OCI-M2 (cell line): ENCODE measurements around the gene SP5.
"Not testable (repeated sequence)": the region's sequence is repeated elsewhere in the genome, so short reads cannot be mapped to it uniquely, and the experiment has no call there.

Source experiments
- DNase-seq: peaks from one replicate; lab custom pipeline; 2025; ENCODE audit not compliant: unreplicated experiment; lab: John Stamatoyannopoulos, UW

Gene SP5

GRCh38 chr2:170737821-170738220, 22.7 kb downstream of the SP5 start:
- no peak for DNase-seq

DNA sequence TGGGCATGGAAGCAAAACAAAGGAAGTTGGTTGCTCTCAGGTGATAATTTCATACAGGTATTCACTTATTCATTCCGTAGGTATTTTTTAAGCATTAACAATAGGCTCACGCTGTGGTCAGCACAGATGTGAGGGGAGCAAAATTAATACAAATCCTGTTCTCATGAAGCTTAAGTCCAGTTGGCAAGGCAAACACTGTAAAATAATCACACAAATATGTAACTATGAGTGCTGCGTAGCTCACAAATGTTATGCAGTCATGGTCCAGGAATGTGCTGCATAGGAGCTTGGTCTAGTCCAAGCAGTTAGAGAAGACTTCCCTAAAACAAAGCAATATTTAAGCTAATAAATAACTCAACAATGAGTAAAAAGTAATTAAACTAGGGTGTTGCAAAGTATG, 23.9 kb downstream of the SP5 start:
- no peak for DNase-seq

GRCh38 chr2:170739507-170740046, 24.4 kb downstream of the SP5 start:
- DNase-seq: no peak

- no peak for DNase-seq
Observed at GRCh38 chr2:170740660-170741059, 25.5 kb downstream of the SP5 start.

- no peak for DNase-seq
Observed at GRCh38 chr2:170742000-170742399, 26.9 kb downstream of the SP5 start.

GRCh38 chr2:170742896-170743529, 27.9 kb downstream of the SP5 start:
- DNase-seq: no peak

DNA sequence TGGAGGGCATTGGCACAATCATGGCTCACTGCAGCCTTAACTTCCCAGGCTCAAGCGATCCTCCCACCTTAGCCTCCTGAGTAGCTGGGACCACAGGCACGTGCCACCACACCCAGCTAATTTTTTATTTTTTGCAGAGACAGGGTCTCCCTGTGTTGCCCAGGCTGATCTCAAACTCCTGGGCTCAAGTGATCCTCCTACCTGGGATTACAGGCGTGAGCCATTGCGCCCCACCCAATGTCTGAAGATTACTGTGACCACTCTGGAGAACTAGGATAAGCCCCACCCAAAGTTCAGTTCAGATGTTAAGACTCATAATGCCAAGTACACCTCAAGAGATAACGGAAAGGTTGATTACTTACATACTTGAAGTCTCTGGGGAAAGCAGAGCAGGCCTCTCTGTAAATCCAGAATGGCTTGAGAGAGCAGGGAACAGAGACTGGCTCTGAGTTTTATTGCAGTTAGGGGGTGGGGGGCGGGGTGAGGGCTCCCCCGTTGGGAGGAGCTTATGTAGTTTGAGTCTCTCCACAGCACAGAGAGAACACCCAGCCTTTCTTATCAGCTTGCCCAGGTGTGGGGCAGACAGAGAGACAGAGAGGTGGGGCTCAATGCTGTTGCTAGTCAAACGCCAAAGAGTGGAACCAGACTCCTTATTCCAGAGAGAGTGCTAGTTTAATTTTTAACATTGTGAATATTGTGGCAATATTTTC, 28.5 kb downstream of the SP5 start:
- DNase-seq: no peak

- no peak for DNase-seq
Observed at GRCh38 chr2:170744248-170745002, 29.3 kb downstream of the SP5 start.

DNA sequence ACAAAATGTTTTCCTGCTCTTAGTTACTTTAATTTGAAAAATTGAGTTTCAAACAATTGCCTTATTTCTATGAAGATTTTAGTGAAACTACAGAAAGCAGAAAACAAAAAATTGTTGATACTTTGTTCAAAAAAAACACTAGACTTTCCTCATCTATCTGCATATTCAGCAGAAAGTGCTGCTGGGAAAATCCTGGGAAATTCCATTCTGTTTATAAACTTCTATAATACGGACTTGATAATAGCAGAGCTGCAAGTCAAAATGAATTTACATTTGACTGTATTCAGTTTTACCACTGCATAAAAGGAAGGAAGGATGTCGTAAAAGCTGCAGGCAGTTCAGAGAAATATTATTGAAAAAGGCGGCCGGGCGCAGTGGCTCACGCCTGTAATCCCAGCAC, 30.2 kb downstream of the SP5 start:
- no peak for DNase-seq

DNA sequence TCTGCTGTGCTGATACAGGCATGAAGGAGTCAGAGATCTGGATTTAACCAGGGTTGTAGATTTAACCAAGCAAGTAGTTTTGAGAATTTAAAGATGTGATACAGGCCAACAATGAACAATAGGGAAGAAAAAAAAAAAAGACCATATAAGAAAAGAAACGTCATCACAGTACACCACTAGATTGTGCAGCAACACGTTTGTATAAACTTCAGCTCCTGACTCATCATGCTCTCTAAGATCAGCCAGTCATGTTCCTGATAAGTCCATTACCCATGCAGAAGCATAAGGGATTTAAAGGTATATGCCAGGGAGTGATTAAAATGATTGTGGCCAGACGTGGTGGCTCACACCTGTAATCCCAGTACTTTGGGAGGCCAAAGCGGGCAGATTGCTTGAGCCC, 32.8 kb downstream of the SP5 start:
- DNase-seq: no peak

- DNase-seq: not testable (repeated sequence)
Observed at GRCh38 chr2:170751555-170751954, 36.4 kb downstream of the SP5 start.

DNA sequence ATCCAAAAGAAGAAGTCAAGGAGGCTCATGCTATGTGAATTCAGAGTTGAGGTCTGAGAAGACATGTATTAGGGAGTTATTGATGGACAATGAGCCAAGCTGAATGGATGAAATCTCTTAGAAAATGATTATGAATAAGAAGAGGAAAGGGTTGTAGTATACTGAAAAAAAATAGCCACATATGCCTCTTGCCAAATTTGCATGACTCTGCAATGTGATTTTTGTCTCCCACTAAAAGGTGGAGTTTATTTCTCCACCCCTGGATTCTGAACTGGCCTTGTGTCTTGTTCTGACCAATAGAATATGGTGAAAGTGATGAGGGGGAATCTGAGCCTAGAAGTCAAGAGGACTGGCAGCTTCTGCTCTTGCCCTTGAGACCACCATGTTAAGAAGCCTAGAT, 46.4 kb downstream of the SP5 start:
- DNase-seq: no peak

DNA sequence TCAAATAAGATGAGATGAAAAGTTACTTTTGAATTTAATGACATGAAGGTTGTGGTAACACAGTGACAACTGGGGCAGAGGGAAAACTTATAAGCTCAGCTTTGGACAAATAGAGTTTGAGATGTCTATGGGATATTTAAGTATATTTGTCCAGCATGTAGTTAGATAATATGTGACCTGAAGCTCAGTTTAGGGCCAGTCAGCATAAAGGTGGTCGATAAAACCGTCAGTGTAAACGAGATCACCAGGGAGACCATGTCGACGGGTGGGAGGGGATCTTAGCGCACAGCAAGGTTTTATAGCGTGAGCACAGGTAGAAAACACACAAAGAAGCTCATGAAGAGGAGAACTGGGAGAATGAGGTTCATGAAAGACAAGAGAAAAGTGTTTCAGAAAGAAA, 47.6 kb downstream of the SP5 start:
- DNase-seq: no peak

DNA sequence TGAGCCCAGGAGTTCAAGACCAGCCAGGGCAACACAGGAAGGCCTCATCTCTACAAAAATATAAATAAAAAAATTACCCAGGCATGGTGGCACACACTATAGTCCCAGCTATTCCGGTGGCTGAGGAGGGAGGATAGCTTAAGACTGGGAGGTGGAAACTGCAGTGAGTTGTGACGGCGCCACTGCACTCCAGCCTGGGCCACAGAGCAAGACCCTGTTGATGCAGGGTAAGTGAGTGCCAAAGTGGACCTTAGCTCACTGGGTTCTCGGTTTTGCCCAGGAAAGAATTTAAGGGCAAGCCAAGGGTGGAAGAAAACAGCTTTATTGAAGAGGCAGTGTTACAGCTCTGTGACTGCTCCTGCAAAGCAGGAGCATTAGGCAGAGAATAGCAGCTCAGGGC, 48.1 kb downstream of the SP5 start:
- DNase-seq: no peak

DNA sequence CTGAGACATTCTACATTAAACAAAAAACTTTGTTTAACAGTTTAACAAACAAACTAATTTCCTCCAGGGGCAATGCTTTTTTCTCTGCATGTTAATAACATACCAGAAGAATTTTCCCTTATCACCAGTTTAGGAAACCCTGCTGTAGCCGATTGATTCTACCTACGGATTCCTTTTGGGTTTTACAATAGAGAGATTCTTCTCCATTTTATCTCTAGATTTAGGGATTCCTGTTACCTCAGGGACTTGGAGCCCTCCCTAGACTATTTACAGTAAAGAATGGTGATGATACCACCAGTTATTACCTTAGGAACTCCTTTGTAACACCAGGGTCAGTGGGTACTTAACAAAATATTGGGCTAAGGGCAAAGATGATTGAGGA, 49.7 kb downstream of the SP5 start:
- no peak for DNase-seq

- DNase-seq: no peak
Observed at GRCh38 chr2:170766693-170767092, 51.6 kb downstream of the SP5 start.
